Small intestine (tissue), 7 donors: Measurements from ENCODE around the gene CCL20. TPM values are rescaled to one million over a fixed set of nuclear protein-coding genes. Genes with fewer than 3 reads are reported as not detected.

Experiments used
- DNase-seq, 2 donors: peaks; one replicate each; pipeline versions ENCODE4 v3.0.0 to v3.0.0-alpha.2; 2013
- FAIRE-seq: peaks from 2 replicates; lab custom pipeline; 2012; peaks lifted over from hg19 to GRCh38; lab: Jason Lieb, UNC
- H3K27ac ChIP-seq, 3 donors: one replicate each; pipeline ENCODE4 v1.5.1; 2013; ENCODE audit warnings: low read length in 2 of 3, mild to moderate bottlenecking in 2 of 3, control low read depth in 1 of 3, inconsistent platforms in 1 of 3, low read depth in 1 of 3, moderate library complexity in 1 of 3
- H3K27me3 ChIP-seq, 3 donors: one replicate each; pipeline ENCODE4 v1.6.1; 2013; ENCODE audit warnings: low read length in 3 of 3, inconsistent platforms in 1 of 3; ENCODE audit not compliant: control insufficient read depth in 3 of 3, insufficient read depth in 3 of 3
- H3K36me3 ChIP-seq, 3 donors: one replicate each; pipeline ENCODE4 v1.6.1; 2013; ENCODE audit warnings: low read length in 3 of 3, inconsistent platforms in 1 of 3, low read depth in 1 of 3, mild to moderate bottlenecking in 1 of 3, moderate library complexity in 1 of 3; ENCODE audit not compliant: control insufficient read depth in 3 of 3, insufficient read depth in 2 of 3
- H3K4me1 ChIP-seq, 3 donors: one replicate each; pipeline ENCODE4 v1.6.1; 2013; ENCODE audit warnings: low read length in 2 of 3, inconsistent platforms in 1 of 3, low read depth in 1 of 3, mild to moderate bottlenecking in 1 of 3, moderate library complexity in 1 of 3; ENCODE audit not compliant: control insufficient read depth in 3 of 3, insufficient read depth in 2 of 3
- H3K4me3 ChIP-seq, 3 donors: one replicate each; pipeline ENCODE4 v1.5.1; 2013; ENCODE audit warnings: low read length in 3 of 3, control low read depth in 1 of 3, inconsistent platforms in 1 of 3, low read depth in 1 of 3, mild to moderate bottlenecking in 1 of 3, moderate library complexity in 1 of 3
- H3K9me3 ChIP-seq, 2 donors: one replicate each; pipeline ENCODE4 v1.6.1; 2013; ENCODE audit warnings: low read depth in 1 of 2, low read length in 1 of 2; ENCODE audit not compliant: control insufficient read depth in 2 of 2, insufficient read depth in 1 of 2
- WGBS, 3 donors: extraction: QIAGEN DNeasy Blood & Tissue Kit; methylation state at CpG; one replicate each; pipeline ENCODE4 v1.1.7; 2013; 5-methylcytosine and 5-hydroxymethylcytosine counted together
- polyA plus RNA-seq, 4 donors: library from polyadenylated mRNA; stranded (reverse) in 3 of 4; unstranded in 1 of 4; fragments of 200-250 nt in 3 of 4; fragments of 120-200 nt in 1 of 4; gene quantifications; one replicate each; pipeline versions ENCODE4 v1.2.1 to v1.2.3, GENCODE V29; 2013
- donor health status: healthy with polysubstance abuse.
- donor health status: control.
- donor health status: control.
- donor health status: Bipolar disorder and iron deficiency.
- donor health status: healthy.

CCL20 gene
- polyA plus RNA-seq, 4 donors = 9.6 to 15.9 (median 11.3) TPM

- no peak for FAIRE-seq
- Histone ChIP-seq H3K4me3 (no peak overlapping the region), H3K36me3 (no peaks in the 10 kb centered on the region), H3K27ac (no peak overlapping the region), H3K27me3 (no peaks in the 10 kb centered on the region), H3K4me1 (no peaks in the 10 kb centered on the region), H3K9me3 (no peaks in the 10 kb centered on the region)
- WGBS, 3 donors = 77 to 80% (median 78%) methylated on average over 7 of the region's 7 CpGs
- DNase-seq = peak in 1 of 2 donors; percentile 29
Observed at GRCh38 chr2:227862741-227863588, 49.3 kb downstream of the CCL20 start.

- H3K27ac ChIP-seq = no peak overlapping the region
- no peak for FAIRE-seq
- 50 to 60% (median 53%) methylated on average over 9 of the region's 9 CpGs for WGBS, 3 donors
- H3K4me1 ChIP-seq = no peaks in the 10 kb centered on the region
- no peak for DNase-seq
- no peak overlapping the region for H3K4me3 ChIP-seq
- no peaks in the 10 kb centered on the region for H3K9me3 ChIP-seq
- H3K36me3 ChIP-seq = no peaks in the 10 kb centered on the region
- H3K27me3 ChIP-seq = no peaks in the 10 kb centered on the region
Observed at GRCh38 chr2:227864161-227864756, 50.6 kb downstream of the CCL20 start.

GRCh38 chr2:227865291-227865690 is 51.6 kb downstream of the CCL20 start:
- Histone ChIP-seq H3K9me3 (no peaks in the 10 kb centered on the region), H3K36me3 (no peaks in the 10 kb centered on the region), H3K4me3 (no peak overlapping the region), H3K4me1 (no peaks in the 10 kb centered on the region), H3K27ac (no peak overlapping the region), H3K27me3 (no peaks in the 10 kb centered on the region)
- DNase-seq (peak in 1 of 2 donors; percentile 42), FAIRE-seq (no peak)
- 54 to 75% (median 62%) methylated on average over 4 of the region's 4 CpGs for WGBS, 3 donors

Other genes with a start within 250 kb of the CCL20 start
- gene SCYGR2, start 214.9 kb upstream of the CCL20 start, polyA plus RNA-seq = not detected
- not detected for gene SCYGR3, start 199.0 kb upstream of the CCL20 start, polyA plus RNA-seq
- not detected for gene SCYGR4, start 196.3 kb upstream of the CCL20 start, polyA plus RNA-seq
- not detected for gene SCYGR5, start 147.0 kb upstream of the CCL20 start, polyA plus RNA-seq
- gene SLC19A3, start 95.8 kb upstream of the CCL20 start, polyA plus RNA-seq = 10 to 100 TPM in 1 of 4 donors, 1 to 10 TPM in 3; 4.0 to 81.5 (median 7.7) TPM
- not detected for gene SCYGR6, start 89.1 kb upstream of the CCL20 start, polyA plus RNA-seq
- gene SCYGR7, start 85.5 kb upstream of the CCL20 start, polyA plus RNA-seq = not detected
- gene SCYGR8, start 67.9 kb upstream of the CCL20 start, polyA plus RNA-seq = not detected
- gene DAW1, start 57.8 kb downstream of the CCL20 start, polyA plus RNA-seq = under 1 TPM in 1 of 4 donors, not detected in 3; 0.07 TPM